WTC11 (cell line): ENCODE results near the gene ZNF555. TPM values are rescaled to one million over a fixed set of nuclear protein-coding genes. Genes with fewer than 3 reads are reported as not detected.
A peak's percentile ranks its signal among the peaks of the same experiment; 100 is the strongest.

Experiments
- ATAC-seq: fragments of 200-7000 bp; cut with Tn5 transposase; 2 replicates; pipeline ENCODE4 v1.10.0; 2021; ENCODE audit warnings: mild to moderate bottlenecking, moderate library complexity
- CTCF ChIA-PET: fragments of 300-600 bp; sonication (Branson Sonifier 250); formaldehyde crosslinking; loops from one replicate; lab custom pipeline; 2021; ENCODE audit warnings: antibody characterized with exemption; lab: Charles Lee
- POLR2A ChIA-PET: fragments of 350-600 bp; sonication (Branson Sonifier 250); formaldehyde crosslinking; loops from one replicate; lab custom pipeline; 2021; ENCODE audit warnings: antibody characterized with exemption; lab: Charles Lee
- DNase-seq: peaks from one replicate; pipeline ENCODE4 v3.0.0; 2021; ENCODE audit warnings: low spot score
- H3K27ac Mint-ChIP-seq: 2 replicates; pipeline ENCODE4 v1.8.0; 2021; ENCODE audit warnings: mixed read lengths
- H3K27me3 Mint-ChIP-seq: 2 replicates; pipeline ENCODE4 v1.8.0; 2021; ENCODE audit warnings: low read depth, mild to moderate bottlenecking, moderate library complexity, mixed read lengths
- H3K36me3 Mint-ChIP-seq: 2 replicates; pipeline ENCODE4 v1.8.0; 2021; ENCODE audit warnings: mixed read lengths
- H3K4me1 Mint-ChIP-seq: 2 replicates; pipeline ENCODE4 v1.8.0; 2022; ENCODE audit warnings: mixed read lengths
- H3K4me3 Mint-ChIP-seq: 2 replicates; pipeline ENCODE4 v1.8.0; 2021; ENCODE audit warnings: mild to moderate bottlenecking, moderate library complexity, mixed read lengths
- H3K9me3 Mint-ChIP-seq: 2 replicates; pipeline ENCODE4 v1.8.0; 2021; ENCODE audit warnings: mixed read lengths
- CREB1 ChIP-seq: sonication (generic); formaldehyde crosslinking; IDR thresholded peaks from 2 replicates; pipeline ENCODE4 v1.8.0; 2023; ENCODE audit warnings: mild to moderate bottlenecking, missing genetic modification reagents
- GABPB1 ChIP-seq: sonication (generic); formaldehyde crosslinking; IDR thresholded peaks from 2 replicates; pipeline ENCODE4 v1.8.1; 2023; ENCODE audit warnings: mild to moderate bottlenecking, missing genetic modification reagents
- MYBL2 ChIP-seq: sonication (generic); formaldehyde crosslinking; IDR thresholded peaks from 2 replicates; pipeline ENCODE4 v1.8.1; 2023; ENCODE audit warnings: mild to moderate bottlenecking, moderate library complexity, missing genetic modification reagents
- NR3C1 ChIP-seq: sonication (generic); formaldehyde crosslinking; conservative IDR thresholded peaks from 2 replicates; pipeline ENCODE4 v1.8.1; 2023; ENCODE audit warnings: low read depth, mild to moderate bottlenecking, missing genetic modification reagents
- PRRX2 ChIP-seq: fragments of 250-450 bp; sonication (Bioruptor Pico); IDR thresholded peaks from 2 replicates; pipeline ENCODE4 v1.8.0; 2021; ENCODE audit warnings: mild to moderate bottlenecking
- TP53 ChIP-seq: sonication (generic); formaldehyde crosslinking; IDR thresholded peaks from 2 replicates; pipeline ENCODE4 v1.8.1; 2023; ENCODE audit warnings: mild to moderate bottlenecking, missing genetic modification reagents
- ZNF232 ChIP-seq: sonication (generic); formaldehyde crosslinking; IDR thresholded peaks from 2 replicates; pipeline ENCODE4 v1.8.0; 2022; ENCODE audit warnings: mild to moderate bottlenecking, missing genetic modification reagents
- ZNF317 ChIP-seq: sonication (generic); formaldehyde crosslinking; IDR thresholded peaks from 2 replicates; pipeline ENCODE4 v1.8.1; 2023; ENCODE audit warnings: low read depth, mild to moderate bottlenecking, moderate library complexity, missing genetic modification reagents, borderline replicate concordance
- ZNF671 ChIP-seq: fragments of 250-450 bp; sonication (Bioruptor Pico); IDR thresholded peaks from 2 replicates; pipeline ENCODE4 v1.8.0; 2021; ENCODE audit warnings: mild to moderate bottlenecking
- total RNA-seq: library from RNA; stranded (reverse); gene quantifications from 3 replicates; pipeline ENCODE4 v1.2.3, GENCODE V29; 2021
- TF ChIP-seq, protein P1 (sequence below): sonication (generic); formaldehyde crosslinking; IDR thresholded peaks from 2 replicates; pipeline ENCODE4 v1.8.1; 2023; ENCODE audit warnings: mild to moderate bottlenecking, missing genetic modification reagents, borderline replicate concordance
- TF ChIP-seq, protein P2 (sequence below): sonication (generic); formaldehyde crosslinking; conservative IDR thresholded peaks from 2 replicates; pipeline ENCODE4 v1.8.1; 2023; ENCODE audit warnings: mild to moderate bottlenecking, low read depth, missing genetic modification reagents, moderate library complexity
- TF ChIP-seq, protein P3 (sequence below): fragments of 250-450 bp; sonication (Bioruptor Pico); IDR thresholded peaks from 2 replicates; pipeline ENCODE4 v1.9.0; 2021; ENCODE audit warnings: moderate library complexity, mild to moderate bottlenecking, inconsistent platforms, borderline replicate concordance
- TF ChIP-seq, protein P4 (sequence below): fragments of 250-450 bp; sonication (Bioruptor Pico); IDR thresholded peaks from 2 replicates; pipeline ENCODE4 v1.9.0; 2021; ENCODE audit warnings: mild to moderate bottlenecking
- TF ChIP-seq, protein P5 (sequence below): fragments of 250-450 bp; sonication (Bioruptor Pico); IDR thresholded peaks from 2 replicates; pipeline ENCODE4 v1.9.0; 2021; ENCODE audit warnings: mild to moderate bottlenecking, borderline replicate concordance
- TF ChIP-seq, protein P6 (sequence below): sonication (generic); formaldehyde crosslinking; IDR thresholded peaks from 2 replicates; pipeline ENCODE4 v1.8.1; 2023; ENCODE audit warnings: mild to moderate bottlenecking, moderate library complexity, missing genetic modification reagents
- TF ChIP-seq, protein P7 (sequence below): sonication (generic); formaldehyde crosslinking; IDR thresholded peaks from 2 replicates; pipeline ENCODE4 v1.8.0; 2023; ENCODE audit warnings: missing genetic modification reagents, mild to moderate bottlenecking, borderline replicate concordance

ZNF555 gene
- total RNA-seq, 1 experiment from 2014 or later = 6.6 TPM

DNA sequence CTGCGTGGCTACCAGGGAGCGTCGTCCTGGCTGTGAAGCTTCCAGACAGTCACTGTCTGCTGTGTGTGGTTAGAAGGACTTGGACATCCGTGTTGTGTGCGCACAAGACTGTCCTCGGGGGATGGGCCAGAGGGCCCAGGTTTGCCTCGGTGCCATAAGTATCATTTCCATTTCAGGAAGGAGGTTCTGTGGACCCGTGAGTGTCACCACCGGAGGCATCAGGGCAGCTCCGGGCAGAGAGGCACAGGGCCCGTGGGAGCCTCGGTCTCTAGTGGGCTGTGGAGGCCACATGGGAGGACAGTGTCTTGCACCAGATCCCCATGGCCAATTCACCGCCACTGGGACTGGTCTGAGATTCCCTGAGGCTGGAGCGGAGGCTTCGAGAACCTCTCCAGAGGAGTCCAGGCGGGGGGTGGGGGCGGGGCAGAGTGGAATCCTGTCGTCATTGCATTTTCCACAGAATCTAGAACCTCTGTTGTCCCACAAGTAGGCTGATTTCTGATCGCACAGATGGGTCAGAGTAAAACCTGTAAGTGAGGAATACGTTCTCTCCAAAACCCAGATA lies 65.4 kb downstream of the ZNF555 start:
- H3K4me1 Mint-ChIP-seq = peaks cover 7% of the 10 kb centered on the region
- H3K4me3 Mint-ChIP-seq = no peak overlapping the region
- peaks cover 7% of the 10 kb centered on the region for H3K9me3 Mint-ChIP-seq
- ChIA-PET POLR2A (no interaction called here), CTCF (interaction anchor here (0.5 to 0.9 kb wide), 2 partner anchors 65 to 258 kb away, joined by 3 read pairs; partner anchors contain the start of gene ZNF555)
- H3K36me3 Mint-ChIP-seq = peaks cover 6% of the 10 kb centered on the region
- H3K27ac Mint-ChIP-seq = 0 out of 2 replicates have a peak overlapping the region, but pooled peaks have one; percentile 23
- H3K27me3 Mint-ChIP-seq = no peaks in the 10 kb centered on the region; the same call in 1 of the 2 replicates
- no peak for DNase-seq
- no peak for TF ChIP-seq GABPB1
- no peak for TF ChIP-seq CREB1 (CRISPR knock-in tag)
- no peak for TF ChIP-seq TP53
- TF ChIP-seq, protein P1, sequence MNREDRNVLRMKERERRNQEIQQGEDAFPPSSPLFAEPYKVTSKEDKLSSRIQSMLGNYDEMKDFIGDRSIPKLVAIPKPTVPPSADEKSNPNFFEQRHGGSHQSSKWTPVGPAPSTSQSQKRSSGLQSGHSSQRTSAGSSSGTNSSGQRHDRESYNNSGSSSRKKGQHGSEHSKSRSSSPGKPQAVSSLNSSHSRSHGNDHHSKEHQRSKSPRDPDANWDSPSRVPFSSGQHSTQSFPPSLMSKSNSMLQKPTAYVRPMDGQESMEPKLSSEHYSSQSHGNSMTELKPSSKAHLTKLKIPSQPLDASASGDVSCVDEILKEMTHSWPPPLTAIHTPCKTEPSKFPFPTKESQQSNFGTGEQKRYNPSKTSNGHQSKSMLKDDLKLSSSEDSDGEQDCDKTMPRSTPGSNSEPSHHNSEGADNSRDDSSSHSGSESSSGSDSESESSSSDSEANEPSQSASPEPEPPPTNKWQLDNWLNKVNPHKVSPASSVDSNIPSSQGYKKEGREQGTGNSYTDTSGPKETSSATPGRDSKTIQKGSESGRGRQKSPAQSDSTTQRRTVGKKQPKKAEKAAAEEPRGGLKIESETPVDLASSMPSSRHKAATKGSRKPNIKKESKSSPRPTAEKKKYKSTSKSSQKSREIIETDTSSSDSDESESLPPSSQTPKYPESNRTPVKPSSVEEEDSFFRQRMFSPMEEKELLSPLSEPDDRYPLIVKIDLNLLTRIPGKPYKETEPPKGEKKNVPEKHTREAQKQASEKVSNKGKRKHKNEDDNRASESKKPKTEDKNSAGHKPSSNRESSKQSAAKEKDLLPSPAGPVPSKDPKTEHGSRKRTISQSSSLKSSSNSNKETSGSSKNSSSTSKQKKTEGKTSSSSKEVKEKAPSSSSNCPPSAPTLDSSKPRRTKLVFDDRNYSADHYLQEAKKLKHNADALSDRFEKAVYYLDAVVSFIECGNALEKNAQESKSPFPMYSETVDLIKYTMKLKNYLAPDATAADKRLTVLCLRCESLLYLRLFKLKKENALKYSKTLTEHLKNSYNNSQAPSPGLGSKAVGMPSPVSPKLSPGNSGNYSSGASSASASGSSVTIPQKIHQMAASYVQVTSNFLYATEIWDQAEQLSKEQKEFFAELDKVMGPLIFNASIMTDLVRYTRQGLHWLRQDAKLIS (CRISPR knock-in tag) = no peak
- no peak for TF ChIP-seq MYBL2 (CRISPR knock-in tag)
- TF ChIP-seq ZNF317 (CRISPR knock-in tag) = no peak
- TF ChIP-seq, protein P2, sequence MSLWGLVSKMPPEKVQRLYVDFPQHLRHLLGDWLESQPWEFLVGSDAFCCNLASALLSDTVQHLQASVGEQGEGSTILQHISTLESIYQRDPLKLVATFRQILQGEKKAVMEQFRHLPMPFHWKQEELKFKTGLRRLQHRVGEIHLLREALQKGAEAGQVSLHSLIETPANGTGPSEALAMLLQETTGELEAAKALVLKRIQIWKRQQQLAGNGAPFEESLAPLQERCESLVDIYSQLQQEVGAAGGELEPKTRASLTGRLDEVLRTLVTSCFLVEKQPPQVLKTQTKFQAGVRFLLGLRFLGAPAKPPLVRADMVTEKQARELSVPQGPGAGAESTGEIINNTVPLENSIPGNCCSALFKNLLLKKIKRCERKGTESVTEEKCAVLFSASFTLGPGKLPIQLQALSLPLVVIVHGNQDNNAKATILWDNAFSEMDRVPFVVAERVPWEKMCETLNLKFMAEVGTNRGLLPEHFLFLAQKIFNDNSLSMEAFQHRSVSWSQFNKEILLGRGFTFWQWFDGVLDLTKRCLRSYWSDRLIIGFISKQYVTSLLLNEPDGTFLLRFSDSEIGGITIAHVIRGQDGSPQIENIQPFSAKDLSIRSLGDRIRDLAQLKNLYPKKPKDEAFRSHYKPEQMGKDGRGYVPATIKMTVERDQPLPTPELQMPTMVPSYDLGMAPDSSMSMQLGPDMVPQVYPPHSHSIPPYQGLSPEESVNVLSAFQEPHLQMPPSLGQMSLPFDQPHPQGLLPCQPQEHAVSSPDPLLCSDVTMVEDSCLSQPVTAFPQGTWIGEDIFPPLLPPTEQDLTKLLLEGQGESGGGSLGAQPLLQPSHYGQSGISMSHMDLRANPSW = no peak
- no peak for TF ChIP-seq ZNF671
- TF ChIP-seq, protein P3, sequence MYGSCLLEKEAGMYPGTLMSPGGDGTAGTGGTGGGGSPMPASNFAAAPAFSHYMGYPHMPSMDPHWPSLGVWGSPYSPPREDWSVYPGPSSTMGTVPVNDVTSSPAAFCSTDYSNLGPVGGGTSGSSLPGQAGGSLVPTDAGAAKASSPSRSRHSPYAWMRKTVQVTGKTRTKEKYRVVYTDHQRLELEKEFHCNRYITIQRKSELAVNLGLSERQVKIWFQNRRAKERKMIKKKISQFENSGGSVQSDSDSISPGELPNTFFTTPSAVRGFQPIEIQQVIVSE (CRISPR knock-in tag) = no peak
- TF ChIP-seq, protein P4, sequence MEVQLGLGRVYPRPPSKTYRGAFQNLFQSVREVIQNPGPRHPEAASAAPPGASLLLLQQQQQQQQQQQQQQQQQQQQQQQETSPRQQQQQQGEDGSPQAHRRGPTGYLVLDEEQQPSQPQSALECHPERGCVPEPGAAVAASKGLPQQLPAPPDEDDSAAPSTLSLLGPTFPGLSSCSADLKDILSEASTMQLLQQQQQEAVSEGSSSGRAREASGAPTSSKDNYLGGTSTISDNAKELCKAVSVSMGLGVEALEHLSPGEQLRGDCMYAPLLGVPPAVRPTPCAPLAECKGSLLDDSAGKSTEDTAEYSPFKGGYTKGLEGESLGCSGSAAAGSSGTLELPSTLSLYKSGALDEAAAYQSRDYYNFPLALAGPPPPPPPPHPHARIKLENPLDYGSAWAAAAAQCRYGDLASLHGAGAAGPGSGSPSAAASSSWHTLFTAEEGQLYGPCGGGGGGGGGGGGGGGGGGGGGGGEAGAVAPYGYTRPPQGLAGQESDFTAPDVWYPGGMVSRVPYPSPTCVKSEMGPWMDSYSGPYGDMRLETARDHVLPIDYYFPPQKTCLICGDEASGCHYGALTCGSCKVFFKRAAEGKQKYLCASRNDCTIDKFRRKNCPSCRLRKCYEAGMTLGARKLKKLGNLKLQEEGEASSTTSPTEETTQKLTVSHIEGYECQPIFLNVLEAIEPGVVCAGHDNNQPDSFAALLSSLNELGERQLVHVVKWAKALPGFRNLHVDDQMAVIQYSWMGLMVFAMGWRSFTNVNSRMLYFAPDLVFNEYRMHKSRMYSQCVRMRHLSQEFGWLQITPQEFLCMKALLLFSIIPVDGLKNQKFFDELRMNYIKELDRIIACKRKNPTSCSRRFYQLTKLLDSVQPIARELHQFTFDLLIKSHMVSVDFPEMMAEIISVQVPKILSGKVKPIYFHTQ = no peak
- TF ChIP-seq PRRX2 = no peak
- TF ChIP-seq, protein P5, sequence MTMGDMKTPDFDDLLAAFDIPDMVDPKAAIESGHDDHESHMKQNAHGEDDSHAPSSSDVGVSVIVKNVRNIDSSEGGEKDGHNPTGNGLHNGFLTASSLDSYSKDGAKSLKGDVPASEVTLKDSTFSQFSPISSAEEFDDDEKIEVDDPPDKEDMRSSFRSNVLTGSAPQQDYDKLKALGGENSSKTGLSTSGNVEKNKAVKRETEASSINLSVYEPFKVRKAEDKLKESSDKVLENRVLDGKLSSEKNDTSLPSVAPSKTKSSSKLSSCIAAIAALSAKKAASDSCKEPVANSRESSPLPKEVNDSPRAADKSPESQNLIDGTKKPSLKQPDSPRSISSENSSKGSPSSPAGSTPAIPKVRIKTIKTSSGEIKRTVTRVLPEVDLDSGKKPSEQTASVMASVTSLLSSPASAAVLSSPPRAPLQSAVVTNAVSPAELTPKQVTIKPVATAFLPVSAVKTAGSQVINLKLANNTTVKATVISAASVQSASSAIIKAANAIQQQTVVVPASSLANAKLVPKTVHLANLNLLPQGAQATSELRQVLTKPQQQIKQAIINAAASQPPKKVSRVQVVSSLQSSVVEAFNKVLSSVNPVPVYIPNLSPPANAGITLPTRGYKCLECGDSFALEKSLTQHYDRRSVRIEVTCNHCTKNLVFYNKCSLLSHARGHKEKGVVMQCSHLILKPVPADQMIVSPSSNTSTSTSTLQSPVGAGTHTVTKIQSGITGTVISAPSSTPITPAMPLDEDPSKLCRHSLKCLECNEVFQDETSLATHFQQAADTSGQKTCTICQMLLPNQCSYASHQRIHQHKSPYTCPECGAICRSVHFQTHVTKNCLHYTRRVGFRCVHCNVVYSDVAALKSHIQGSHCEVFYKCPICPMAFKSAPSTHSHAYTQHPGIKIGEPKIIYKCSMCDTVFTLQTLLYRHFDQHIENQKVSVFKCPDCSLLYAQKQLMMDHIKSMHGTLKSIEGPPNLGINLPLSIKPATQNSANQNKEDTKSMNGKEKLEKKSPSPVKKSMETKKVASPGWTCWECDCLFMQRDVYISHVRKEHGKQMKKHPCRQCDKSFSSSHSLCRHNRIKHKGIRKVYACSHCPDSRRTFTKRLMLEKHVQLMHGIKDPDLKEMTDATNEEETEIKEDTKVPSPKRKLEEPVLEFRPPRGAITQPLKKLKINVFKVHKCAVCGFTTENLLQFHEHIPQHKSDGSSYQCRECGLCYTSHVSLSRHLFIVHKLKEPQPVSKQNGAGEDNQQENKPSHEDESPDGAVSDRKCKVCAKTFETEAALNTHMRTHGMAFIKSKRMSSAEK = no peak
- no peak for TF ChIP-seq ZNF232 (CRISPR knock-in tag)
- TF ChIP-seq NR3C1 (CRISPR knock-in tag) = no peak
- TF ChIP-seq, protein P6, sequence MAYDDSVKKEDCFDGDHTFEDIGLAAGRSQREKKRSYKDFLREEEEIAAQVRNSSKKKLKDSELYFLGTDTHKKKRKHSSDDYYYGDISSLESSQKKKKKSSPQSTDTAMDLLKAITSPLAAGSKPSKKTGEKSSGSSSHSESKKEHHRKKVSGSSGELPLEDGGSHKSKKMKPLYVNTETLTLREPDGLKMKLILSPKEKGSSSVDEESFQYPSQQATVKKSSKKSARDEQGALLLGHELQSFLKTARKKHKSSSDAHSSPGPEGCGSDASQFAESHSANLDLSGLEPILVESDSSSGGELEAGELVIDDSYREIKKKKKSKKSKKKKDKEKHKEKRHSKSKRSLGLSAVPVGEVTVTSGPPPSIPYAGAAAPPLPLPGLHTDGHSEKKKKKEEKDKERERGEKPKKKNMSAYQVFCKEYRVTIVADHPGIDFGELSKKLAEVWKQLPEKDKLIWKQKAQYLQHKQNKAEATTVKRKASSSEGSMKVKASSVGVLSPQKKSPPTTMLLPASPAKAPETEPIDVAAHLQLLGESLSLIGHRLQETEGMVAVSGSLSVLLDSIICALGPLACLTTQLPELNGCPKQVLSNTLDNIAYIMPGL (CRISPR knock-in tag) = no peak
- TF ChIP-seq, protein P7, sequence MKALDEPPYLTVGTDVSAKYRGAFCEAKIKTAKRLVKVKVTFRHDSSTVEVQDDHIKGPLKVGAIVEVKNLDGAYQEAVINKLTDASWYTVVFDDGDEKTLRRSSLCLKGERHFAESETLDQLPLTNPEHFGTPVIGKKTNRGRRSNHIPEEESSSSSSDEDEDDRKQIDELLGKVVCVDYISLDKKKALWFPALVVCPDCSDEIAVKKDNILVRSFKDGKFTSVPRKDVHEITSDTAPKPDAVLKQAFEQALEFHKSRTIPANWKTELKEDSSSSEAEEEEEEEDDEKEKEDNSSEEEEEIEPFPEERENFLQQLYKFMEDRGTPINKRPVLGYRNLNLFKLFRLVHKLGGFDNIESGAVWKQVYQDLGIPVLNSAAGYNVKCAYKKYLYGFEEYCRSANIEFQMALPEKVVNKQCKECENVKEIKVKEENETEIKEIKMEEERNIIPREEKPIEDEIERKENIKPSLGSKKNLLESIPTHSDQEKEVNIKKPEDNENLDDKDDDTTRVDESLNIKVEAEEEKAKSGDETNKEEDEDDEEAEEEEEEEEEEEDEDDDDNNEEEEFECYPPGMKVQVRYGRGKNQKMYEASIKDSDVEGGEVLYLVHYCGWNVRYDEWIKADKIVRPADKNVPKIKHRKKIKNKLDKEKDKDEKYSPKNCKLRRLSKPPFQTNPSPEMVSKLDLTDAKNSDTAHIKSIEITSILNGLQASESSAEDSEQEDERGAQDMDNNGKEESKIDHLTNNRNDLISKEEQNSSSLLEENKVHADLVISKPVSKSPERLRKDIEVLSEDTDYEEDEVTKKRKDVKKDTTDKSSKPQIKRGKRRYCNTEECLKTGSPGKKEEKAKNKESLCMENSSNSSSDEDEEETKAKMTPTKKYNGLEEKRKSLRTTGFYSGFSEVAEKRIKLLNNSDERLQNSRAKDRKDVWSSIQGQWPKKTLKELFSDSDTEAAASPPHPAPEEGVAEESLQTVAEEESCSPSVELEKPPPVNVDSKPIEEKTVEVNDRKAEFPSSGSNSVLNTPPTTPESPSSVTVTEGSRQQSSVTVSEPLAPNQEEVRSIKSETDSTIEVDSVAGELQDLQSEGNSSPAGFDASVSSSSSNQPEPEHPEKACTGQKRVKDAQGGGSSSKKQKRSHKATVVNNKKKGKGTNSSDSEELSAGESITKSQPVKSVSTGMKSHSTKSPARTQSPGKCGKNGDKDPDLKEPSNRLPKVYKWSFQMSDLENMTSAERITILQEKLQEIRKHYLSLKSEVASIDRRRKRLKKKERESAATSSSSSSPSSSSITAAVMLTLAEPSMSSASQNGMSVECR = no peak
- TF ChIP-seq, all 79 proteins: peak for 0
- no peak for ATAC-seq
